HG02870 (cell line): ENCODE data around the gene SUMO1.

Experiments
- ATAC-seq: cut with Tn5 transposase; IDR thresholded peaks from one replicate; pipeline ENCODE4 v1.9.1; 2021; ENCODE audit warnings: mild to moderate bottlenecking, moderate library complexity; ENCODE audit not compliant: unreplicated experiment

The SUMO1 gene

GRCh38 chr2:202157211-202157990, 81.0 kb downstream of the SUMO1 start:
- no peak for ATAC-seq
